Tibial nerve (tissue), 3 donors: ENCODE results near the gene DCLK2.

Source experiments
- CTCF ChIP-seq, 5 experiments: fragments of 200-600 bp in 3 of 5; fragments of 450-650 bp in 2 of 5; sonication (generic) in 3 of 5; IDR thresholded peaks; one replicate each; pipeline ENCODE4 v1.5.1; 2016 to 2019; ENCODE audit warnings: antibody characterized with exemption in 5 of 5, mild to moderate bottlenecking in 3 of 5, moderate library complexity in 2 of 5
- POLR2A ChIP-seq, 2 donors: fragments of 450-650 bp; IDR thresholded peaks; one replicate each; pipeline ENCODE4 v1.6.1; 2017; ENCODE audit warnings: antibody characterized with exemption in 2 of 2, mild to moderate bottlenecking in 2 of 2, moderate library complexity in 2 of 2

- TF ChIP-seq CTCF (IDR thresholded peaks at IDR 0.05) (no peak), POLR2A (IDR thresholded peaks at IDR 0.05) (no peak)
Observed at GRCh38 chr4:150230561-150230960, 152.3 kb downstream of the DCLK2 start.
